Activated naive CD4-positive, alpha-beta T cell treated with Interleukin-2 at 50 U/mL for 16 hours (primary cell): ENCODE results near the gene ATP2B2.

ENCODE experiments used
- DNase-seq: peaks from one replicate; pipeline ENCODE4 v3.0.0-alpha.2; 2020

The ATP2B2 gene

GRCh38 chr3:10356461-10356981, 148.9 kb downstream of the ATP2B2 start:
- no peak for DNase-seq

DNA sequence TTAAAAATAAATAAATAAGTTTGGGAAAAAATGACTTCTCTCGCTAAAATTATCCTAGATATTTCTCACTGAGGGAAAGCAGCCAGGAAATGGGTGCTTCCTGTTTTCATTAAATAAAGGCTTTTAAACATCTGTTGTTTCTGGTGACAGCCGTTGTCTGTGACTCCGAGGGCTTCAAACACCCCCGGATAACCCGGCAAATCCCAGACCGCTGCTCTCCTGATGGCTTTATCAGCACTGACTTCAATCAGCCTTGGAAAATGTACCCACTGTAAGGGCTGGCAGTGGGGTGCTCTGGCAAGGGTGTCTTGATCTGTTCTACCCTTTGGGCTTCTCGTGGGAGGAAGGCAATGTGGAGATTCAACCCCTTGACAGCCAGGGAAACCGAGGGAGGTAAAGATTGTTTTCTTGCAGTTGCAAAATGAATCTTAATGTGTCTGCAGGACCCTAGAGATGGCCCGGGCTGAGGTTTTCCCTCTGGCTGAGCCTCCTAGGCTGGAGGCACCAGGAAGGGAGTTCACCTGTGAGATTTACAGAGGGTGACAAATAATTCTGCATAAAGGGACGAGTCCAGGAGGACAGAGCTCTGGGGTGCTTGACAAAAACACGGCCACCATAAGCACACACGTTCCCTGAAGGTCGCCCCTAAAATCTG, 150.9 kb downstream of the ATP2B2 start:
- no peak for DNase-seq

DNA sequence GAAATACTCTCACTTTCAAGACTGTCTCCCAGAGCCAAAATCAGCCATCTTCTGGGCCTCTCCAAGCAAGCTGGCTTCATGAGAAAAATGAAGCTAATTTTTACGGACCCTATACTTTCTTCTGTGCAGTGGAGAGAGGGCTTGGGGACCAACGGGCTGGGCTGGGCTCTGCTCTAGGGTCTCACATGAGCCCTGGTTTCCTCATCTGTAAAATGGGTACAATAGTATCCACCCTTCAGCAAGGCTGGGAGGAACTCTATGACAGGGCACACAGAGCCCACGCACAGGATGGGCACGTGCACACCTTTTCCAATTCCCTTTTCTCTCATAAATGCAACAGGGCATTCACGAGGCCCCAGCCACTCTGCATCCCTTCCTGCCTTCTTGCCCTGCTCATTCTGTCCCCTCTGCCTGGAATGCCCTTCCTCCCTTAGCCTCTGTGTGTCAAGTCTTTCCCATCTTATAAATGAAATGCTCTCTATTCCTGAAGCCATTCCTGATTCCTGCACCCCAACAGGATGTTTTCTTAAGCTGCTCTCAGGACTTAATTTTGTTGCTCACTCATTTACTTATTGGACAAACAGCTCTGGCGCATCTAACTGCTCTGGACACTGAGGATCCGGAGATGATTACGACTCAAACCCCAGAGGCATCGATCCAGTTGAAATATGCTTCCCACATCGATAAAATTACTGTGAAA, 151.6 kb downstream of the ATP2B2 start:
- DNase-seq: no peak

GRCh38 chr3:10353160-10353559, 152.2 kb downstream of the ATP2B2 start:
- no peak for DNase-seq

GRCh38 chr3:10352146-10352911, 153.1 kb downstream of the ATP2B2 start:
- no peak for DNase-seq

- DNase-seq: no peak
Observed at GRCh38 chr3:10351013-10351735, 154.2 kb downstream of the ATP2B2 start.

GRCh38 chr3:10350324-10350985, 154.9 kb downstream of the ATP2B2 start:
- no peak for DNase-seq

GRCh38 chr3:10349801-10350200, 155.6 kb downstream of the ATP2B2 start:
- no peak for DNase-seq

DNA sequence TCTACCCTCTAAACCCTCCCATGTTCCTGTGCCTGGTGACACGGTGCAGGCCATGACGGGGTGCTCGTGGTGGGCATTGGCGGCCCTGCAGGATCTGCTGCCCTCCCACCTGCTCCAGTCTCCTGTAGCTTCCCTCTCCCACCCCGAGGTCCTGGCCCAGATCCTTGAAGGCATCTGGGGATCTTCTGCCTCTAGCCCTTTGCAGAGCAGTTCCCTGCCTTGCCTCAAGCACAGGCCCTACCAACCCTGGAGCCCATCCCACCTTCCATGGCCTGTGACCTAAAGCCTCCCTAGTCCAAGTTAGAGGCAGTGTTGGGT, 157.0 kb downstream of the ATP2B2 start:
- no peak for DNase-seq

DNA sequence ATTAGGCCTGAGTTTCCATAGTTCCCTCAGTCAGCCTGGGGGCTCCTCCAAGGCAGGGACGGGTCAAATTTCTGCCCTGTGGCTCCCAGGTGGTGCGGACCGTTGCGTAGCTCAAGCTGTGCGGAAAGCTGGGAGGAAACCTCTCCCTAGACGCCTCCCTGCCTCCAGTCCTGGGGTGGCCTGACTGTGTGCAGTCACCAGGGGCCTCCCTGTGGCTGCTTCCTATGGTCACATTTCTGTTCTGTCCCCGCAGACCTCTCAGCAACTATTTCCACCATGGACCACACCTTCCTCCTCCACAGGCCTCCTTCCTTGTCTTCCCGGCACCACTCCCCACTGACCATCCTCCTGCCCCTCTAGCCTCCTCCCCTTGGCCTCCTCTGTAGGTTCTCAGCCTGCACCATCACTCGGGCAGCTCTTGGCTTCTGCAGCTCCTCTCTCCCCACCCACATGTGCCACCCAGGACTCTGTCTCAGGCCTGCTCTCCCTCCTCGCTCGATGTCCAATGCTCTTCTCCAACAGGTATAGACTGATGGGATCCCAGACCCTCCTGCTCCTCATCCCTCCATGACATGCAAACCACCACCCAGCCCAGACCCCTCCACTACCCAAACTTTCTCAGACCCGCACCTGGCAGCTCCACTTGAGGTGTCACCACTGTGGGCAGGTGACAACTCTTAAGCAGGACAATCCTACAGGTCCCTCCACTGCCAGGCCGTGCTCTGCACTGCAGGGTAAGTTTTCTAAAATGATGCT, 157.6 kb downstream of the ATP2B2 start:
- no peak for DNase-seq

DNA sequence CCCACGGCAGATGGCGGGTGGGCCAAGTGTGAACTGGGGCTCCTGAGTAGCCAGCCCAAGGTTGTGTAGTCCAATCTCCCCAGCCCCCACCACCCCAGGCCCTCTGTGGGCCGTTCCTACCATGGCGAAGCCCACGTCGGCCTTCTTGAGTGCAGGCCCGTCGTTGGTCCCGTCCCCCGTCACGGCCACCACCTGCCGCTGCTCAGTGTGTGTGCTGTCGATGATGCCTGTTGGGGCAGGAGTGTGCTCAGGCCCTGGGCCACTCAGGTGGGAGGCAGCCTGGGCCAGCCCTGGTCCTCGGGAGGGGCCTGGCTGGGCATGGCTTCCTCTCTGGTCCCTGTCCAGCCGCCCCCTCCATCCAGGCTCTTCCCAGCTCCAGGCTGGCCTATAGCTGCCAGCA, 159.5 kb downstream of the ATP2B2 start:
- DNase-seq: no peak

- no peak for DNase-seq
Observed at GRCh38 chr3:10344944-10345575, 160.3 kb downstream of the ATP2B2 start.

DNA sequence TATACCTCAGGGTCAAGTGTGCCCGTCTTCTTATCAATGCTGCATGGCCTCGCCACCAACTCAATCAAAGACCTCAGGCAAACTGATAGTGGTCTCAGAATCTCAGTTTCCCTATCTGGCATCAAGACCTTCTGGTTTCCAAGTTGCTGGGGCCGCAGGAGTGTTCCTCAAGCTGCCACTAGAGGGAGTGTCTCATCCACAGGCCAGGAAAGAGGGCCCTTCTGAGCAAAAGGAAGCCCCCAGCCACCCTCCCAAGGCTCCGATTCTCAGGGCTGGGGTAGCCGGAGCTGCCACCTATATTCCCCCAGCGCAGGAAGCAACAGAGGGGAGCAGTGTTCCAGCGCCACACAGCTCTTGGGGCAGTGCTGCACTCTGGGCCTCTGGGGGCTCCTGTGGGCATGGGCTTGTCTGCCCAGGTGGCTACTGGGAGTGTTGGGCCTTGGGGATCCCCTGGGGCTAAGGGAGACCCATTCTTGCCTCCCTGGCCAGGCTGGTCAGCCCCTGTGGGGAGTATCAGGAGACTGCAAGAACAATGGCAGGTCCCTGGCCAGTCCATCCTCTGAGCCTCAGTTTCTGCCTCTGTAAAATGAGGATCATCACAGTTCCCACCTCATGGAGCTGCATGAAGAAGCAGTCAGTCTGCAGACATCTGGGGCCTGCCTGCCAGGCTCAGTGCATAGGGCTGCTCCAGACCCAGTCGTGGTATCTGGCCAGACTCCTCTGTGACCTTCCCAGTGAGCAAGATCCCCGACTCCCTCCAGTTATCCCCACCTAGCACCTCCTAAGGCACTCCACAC, 161.0 kb downstream of the ATP2B2 start:
- peak; percentile 61 for DNase-seq

- no peak for DNase-seq
Observed at GRCh38 chr3:10343526-10343925, 161.9 kb downstream of the ATP2B2 start.

GRCh38 chr3:10342781-10343180, 162.6 kb downstream of the ATP2B2 start:
- DNase-seq: no peak

DNA sequence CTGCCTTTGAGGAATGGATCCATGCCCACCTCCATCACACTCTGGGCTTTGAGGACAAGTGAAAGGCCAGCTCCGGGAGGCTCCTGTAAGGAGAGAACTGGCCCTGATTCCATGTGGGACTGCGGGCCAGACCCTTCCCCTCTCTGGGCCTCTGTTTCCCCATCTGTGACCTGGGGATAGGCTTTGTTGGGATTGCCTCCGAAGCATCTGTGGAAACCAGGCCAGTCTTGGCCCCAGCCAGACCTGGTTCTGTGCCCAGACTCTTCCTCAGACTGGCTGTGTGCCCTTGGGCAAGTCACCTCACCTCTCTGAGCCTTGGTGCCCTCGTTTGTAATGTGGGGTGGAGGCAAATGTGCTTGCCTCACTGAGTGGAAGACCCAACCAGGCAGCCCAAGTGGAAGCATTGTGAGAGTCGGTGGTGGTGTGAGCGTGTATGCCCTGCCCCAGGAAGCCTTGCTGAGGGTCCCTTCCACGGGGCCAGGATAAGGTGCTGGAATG, 163.4 kb downstream of the ATP2B2 start:
- no peak for DNase-seq

DNA sequence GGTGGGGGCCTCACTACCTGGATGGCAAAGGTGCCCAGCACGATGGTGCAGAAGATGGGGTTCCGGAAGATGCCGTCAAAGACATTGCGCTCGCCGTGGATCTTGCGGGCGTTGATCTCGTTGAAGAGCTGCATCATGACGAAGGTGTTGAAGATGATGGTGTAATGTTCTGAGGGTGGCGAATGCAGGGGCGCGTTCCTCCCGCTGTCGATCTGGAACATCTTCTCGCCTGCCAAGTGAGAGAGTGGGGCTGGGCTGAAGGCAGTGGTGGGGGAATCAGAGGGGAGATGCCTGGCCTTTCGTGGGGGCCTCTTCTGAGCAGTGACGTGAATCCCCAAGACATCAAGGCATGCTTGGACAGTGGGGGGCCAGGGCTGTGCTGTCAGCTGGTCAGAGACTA, 164.9 kb downstream of the ATP2B2 start:
- DNase-seq: no peak

GRCh38 chr3:10340046-10340445, 165.3 kb downstream of the ATP2B2 start:
- no peak for DNase-seq

- DNase-seq: no peak
Observed at GRCh38 chr3:10339376-10339955, 165.9 kb downstream of the ATP2B2 start.
